WERI-Rb-1 (cell line): ENCODE measurements around the gene DCTN1.
A peak's percentile ranks its signal among the peaks of the same experiment; 100 is the strongest.
"Not testable (repeated sequence)": the region's sequence is repeated elsewhere in the genome, so short reads cannot be mapped to it uniquely, and the experiment has no call there.

Source experiments
- DNase-seq: peaks from one replicate; pipeline ENCODE4 v3.0.0-alpha.2; 2020
- H3K27ac ChIP-seq: fragments of 250-450 bp; sonication (Bioruptor Pico); 2 replicates; pipeline ENCODE4 v1.5.1; 2020; ENCODE audit warnings: mild to moderate bottlenecking, moderate library complexity
- H3K27me3 ChIP-seq: fragments of 250-450 bp; sonication (Bioruptor Pico); 2 replicates; pipeline ENCODE4 v1.5.1; 2021; ENCODE audit warnings: mild to moderate bottlenecking, low read depth, moderate library complexity; ENCODE audit not compliant: insufficient read depth, severe bottlenecking
- H3K36me3 ChIP-seq: fragments of 250-450 bp; sonication (Bioruptor Pico); 2 replicates; pipeline ENCODE4 v1.5.1; 2020; ENCODE audit warnings: mild to moderate bottlenecking, moderate library complexity
- H3K4me3 ChIP-seq: 2 replicates; pipeline ENCODE4 v1.5.1; 2011; ENCODE audit warnings: low read depth, mild to moderate bottlenecking, control low read depth, low read length
- H3K9me3 ChIP-seq: fragments of 250-450 bp; sonication (Bioruptor Pico); 2 replicates; pipeline ENCODE4 v1.5.1; 2021; ENCODE audit warnings: mild to moderate bottlenecking, moderate library complexity; ENCODE audit not compliant: severe bottlenecking
- TF ChIP-seq, protein P1 (sequence below): IDR thresholded peaks from 2 replicates; pipeline ENCODE4 v1.5.1; 2011; ENCODE audit warnings: low read depth, mild to moderate bottlenecking, control low read depth, inconsistent platforms, low read length

DCTN1 gene

GRCh38 chr2:74424995-74425406 is 44.9 kb upstream of the DCTN1 start:
- no peak for DNase-seq
- H3K36me3 ChIP-seq: peaks cover 41% of the 10 kb centered on the region
- no peak overlapping the region for H3K4me3 ChIP-seq
- TF ChIP-seq, protein P1, sequence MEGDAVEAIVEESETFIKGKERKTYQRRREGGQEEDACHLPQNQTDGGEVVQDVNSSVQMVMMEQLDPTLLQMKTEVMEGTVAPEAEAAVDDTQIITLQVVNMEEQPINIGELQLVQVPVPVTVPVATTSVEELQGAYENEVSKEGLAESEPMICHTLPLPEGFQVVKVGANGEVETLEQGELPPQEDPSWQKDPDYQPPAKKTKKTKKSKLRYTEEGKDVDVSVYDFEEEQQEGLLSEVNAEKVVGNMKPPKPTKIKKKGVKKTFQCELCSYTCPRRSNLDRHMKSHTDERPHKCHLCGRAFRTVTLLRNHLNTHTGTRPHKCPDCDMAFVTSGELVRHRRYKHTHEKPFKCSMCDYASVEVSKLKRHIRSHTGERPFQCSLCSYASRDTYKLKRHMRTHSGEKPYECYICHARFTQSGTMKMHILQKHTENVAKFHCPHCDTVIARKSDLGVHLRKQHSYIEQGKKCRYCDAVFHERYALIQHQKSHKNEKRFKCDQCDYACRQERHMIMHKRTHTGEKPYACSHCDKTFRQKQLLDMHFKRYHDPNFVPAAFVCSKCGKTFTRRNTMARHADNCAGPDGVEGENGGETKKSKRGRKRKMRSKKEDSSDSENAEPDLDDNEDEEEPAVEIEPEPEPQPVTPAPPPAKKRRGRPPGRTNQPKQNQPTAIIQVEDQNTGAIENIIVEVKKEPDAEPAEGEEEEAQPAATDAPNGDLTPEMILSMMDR: no peak
- H3K27me3 ChIP-seq: no peaks in the 10 kb centered on the region
- H3K9me3 ChIP-seq: no peaks in the 10 kb centered on the region
- no peak overlapping the region for H3K27ac ChIP-seq

DNA sequence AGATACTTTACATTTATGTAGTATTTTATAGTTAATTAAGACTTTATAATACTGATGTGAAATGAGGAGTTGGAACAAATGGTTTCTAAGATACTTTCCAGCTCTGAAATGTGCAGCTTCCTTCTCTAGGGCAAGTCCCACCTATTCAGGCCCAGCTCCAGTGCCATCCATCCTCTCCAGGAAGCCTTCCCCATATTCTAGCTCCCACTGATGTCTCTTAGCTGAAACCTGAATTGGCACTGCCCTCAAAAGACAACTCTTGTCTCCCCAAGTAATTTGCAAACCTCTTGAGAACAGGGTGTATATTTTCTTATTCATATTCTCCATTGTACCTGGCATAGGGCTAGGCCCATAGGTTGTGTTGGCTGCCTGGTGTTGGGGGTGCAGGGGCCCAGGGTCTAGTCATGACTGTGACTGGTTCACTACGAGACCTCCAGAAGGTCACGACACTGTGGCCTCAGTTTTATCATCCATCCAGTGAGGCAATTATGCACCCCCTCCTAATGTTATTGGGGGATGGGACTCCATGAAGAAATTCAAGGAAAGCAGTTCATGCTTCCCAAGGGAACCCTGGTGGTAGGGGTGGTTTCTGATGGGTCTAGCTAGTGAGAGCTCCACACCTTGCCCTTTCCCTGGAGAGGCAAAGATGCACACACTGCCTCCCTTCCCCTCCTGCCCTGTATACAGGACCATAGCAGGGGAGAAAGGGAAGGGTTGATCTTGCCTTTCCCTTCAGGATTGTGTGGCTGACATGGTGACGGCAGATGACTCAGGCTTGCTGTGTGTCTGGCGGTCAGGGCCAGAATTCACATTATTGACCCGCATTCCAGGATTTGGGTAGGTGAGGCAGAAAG is 44.3 kb upstream of the DCTN1 start:
- H3K27me3 ChIP-seq: no peaks in the 10 kb centered on the region
- no peak overlapping the region for H3K4me3 ChIP-seq
- no peak for DNase-seq
- no peak overlapping the region for H3K27ac ChIP-seq
- peaks cover 35% of the 10 kb centered on the region for H3K36me3 ChIP-seq
- TF ChIP-seq, protein P1: no peak
- H3K9me3 ChIP-seq: no peaks in the 10 kb centered on the region

DNA sequence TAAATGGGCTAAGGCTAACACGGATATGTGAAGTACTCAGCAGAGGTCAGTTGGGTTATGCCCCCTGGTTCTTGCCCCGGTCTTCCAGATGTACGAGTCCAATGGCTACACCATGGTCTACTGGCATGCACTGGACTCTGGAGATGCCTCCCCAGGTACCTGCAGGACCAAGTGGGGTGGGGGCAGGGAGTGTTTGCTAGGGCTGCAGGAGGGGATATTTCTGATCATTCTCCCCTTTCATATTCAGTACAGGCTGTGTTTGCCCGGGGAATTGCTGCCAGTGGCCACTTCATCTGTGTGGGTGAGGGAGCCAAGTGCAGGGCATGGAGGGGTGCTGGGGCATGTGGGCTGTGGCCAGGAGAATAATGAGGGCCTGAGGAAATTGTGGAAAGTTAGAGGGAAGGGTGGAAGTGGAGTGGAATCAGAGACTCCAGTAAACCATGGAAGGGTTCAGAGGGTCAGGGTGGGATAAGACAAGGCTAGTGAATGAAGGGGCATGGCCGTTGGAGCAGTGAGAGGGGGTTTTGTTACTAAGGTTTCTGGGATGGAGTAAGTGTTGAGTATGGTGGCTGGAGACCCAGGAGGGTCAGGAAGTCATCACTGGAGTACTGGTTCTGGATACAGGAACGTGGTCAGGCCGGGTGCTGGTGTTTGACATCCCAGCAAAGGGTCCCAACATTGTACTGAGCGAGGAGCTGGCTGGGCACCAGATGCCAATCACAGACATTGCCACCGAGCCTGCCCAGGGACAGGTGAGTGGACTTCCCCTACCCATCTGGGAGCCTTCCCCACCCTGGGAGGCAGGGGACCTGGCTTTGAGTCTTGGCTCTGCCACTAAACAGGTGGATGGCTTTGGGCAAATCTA is 43.4 kb upstream of the DCTN1 start:
- no peaks in the 10 kb centered on the region for H3K9me3 ChIP-seq
- H3K27ac ChIP-seq: no peak overlapping the region
- H3K27me3 ChIP-seq: no peaks in the 10 kb centered on the region
- TF ChIP-seq, protein P1: no peak
- H3K36me3 ChIP-seq: peaks cover 26% of the 10 kb centered on the region
- H3K4me3 ChIP-seq: no peak overlapping the region
- DNase-seq: no peak

GRCh38 chr2:74421221-74421870 is 41.2 kb upstream of the DCTN1 start, which contains the start of the genes C2orf81 and WDR54:
TSS of gene C2orf81 (minus strand) at chr2:74421619. CDS start at chr2:74421560, 59 bp downstream.
TSS of gene WDR54 (plus strand) at chr2:74421730. CDS start at chr2:74422154, 424 bp downstream.
- Histone ChIP-seq H3K27ac (peak within 1 kb of the TSS; percentile 83), H3K36me3 (peaks cover 12% of the 10 kb centered on the region), H3K27me3 (no peaks in the 10 kb centered on the region), H3K4me3 (peak within 1 kb of the TSS; percentile 88), H3K9me3 (no peaks in the 10 kb centered on the region)
- TF ChIP-seq, protein P1: no peak
- peak; percentile 96 for DNase-seq

- H3K27me3 ChIP-seq, DNase-seq, H3K9me3 ChIP-seq: not testable (repeated sequence)
- H3K27ac ChIP-seq: peak overlapping the region; percentile 83
- H3K4me3 ChIP-seq: peak overlapping the region; percentile 88
- H3K36me3 ChIP-seq: peaks cover 10% of the 10 kb centered on the region; the same call in 1 of the 2 replicates
Observed at GRCh38 chr2:74420443-74421103, 40.5 kb upstream of the DCTN1 start.
